ENCODE data around the gene MALRD1.

Gene MALRD1

DNA sequence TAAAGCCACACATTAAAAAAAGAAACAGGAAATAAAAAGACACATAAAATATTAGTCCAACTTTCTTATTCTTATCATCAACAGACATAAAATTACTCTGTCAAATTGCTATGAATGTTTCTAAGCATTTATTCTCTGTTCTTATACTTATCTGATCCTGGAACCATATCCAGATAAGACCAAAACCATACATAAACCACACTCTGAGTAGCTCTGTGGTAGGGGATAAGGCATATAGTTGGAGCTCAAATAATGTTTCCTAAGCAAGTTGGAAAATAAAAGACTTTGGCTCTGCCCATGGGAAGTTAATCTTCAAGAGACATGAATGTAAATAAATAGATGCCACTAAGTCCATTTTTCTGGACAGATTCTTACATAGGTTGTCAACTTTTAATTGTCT is 664.6 kb downstream of the MALRD1 start:
- no peak overlapping the region for H3K4me3 ChIP-seq (replicated peaks in 1 of 2; ENCODE audit: low read depth in 2 of 2, low read length in 2 of 2)

DNA sequence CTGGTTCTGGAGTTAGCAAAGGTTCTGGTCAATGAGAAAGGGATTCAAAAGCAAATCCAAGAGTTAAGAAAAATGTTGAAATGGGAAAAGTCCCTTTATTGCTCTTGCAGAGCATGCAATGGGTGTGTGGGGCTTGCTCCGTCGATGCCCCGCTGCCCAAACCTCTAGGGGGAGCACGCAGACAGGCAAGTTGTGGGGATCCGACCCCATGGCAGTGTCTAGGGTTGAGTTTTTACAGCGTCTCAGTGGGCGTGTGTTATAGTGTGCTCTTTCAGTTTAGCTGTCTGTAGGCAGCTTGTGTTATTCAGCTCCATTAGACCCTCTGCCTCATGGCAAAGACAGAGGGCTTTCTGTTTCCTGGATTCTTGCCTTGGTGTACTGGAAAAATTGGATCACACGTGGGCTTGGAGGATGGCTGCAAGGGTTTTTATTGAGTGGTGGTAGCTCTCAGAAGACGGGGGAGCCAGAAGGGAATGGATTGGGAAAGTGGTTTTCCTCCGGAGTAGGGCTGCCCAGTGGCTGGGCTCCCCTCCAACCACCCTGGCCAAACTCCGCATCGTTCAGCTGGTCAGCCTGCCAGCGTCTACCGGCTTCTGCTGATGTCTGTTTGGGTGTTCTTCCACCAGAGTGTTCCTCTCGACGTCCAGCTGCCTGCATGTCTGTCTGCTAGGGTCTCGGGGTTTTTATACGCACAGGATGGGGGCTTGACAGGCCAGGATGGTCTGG is 665.4 kb downstream of the MALRD1 start:
- TF ChIP-seq, protein P1, sequence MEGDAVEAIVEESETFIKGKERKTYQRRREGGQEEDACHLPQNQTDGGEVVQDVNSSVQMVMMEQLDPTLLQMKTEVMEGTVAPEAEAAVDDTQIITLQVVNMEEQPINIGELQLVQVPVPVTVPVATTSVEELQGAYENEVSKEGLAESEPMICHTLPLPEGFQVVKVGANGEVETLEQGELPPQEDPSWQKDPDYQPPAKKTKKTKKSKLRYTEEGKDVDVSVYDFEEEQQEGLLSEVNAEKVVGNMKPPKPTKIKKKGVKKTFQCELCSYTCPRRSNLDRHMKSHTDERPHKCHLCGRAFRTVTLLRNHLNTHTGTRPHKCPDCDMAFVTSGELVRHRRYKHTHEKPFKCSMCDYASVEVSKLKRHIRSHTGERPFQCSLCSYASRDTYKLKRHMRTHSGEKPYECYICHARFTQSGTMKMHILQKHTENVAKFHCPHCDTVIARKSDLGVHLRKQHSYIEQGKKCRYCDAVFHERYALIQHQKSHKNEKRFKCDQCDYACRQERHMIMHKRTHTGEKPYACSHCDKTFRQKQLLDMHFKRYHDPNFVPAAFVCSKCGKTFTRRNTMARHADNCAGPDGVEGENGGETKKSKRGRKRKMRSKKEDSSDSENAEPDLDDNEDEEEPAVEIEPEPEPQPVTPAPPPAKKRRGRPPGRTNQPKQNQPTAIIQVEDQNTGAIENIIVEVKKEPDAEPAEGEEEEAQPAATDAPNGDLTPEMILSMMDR (IDR thresholded peaks at IDR 0.05; ENCODE audit: low read depth, low read length), result no peak
- no peak overlapping the region for H3K4me3 ChIP-seq (replicated peaks in 1 of 2; ENCODE audit: low read depth in 2 of 2, low read length in 2 of 2)
- DNase-seq (ENCODE audit: low read depth in 2 of 2), result peak in 1 of 2 donors; percentile 11

More for the DNA sequence above, 664.6 kb downstream of the MALRD1 start:
- TF ChIP-seq, protein P1 (IDR thresholded peaks at IDR 0.05; ENCODE audit: low read depth, low read length), result no peak
- peak in 1 of 2 donors; percentile 9 for DNase-seq (ENCODE audit: low read depth in 2 of 2)

DNA sequence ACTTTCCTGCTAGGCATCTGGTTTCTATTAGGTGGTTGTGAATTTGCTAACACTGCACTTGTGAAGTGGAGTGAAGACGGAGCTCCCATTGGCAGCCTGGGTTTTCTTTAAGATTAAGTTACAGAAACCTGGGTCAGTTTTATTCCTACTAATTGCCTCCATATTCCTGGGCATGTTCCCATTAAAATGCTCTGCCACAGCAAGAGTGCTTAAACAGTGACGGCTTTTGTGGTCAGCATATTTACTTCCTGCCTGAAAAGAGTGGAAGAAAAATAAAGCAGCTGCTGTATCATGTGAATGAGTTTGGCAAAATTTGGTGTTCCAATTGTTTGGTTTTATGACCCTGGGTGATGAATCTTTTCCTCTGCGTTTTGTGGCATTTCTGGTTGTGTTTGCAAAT is 670.7 kb downstream of the MALRD1 start:
- H3K4me3 ChIP-seq (replicated peaks in 1 of 2; ENCODE audit: low read depth in 2 of 2, low read length in 2 of 2), result no peak overlapping the region
- TF ChIP-seq, protein P1 (IDR thresholded peaks at IDR 0.05; ENCODE audit: low read depth, low read length), result no peak
- peak; percentile 65 to 76 for DNase-seq (ENCODE audit: low read depth in 2 of 2)

DNA sequence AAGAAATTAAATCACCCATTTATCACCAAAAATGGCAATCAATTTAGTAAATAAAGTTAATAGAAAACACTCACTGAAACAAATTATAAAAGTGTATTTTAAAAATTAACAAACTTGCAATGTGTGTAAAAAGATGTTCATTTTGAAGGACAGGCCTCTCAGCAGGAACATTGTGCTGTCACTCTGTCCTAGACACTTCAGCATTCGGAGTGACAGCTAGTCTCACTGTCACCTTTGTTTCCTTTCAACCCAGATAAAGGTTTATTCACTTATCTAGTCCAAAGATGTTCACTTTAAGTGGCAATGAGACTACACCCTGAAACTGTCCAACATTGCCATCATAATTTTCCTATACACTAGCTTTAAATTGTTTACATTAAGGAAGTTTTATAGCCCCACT is 675.7 kb downstream of the MALRD1 start:
- DNase-seq (ENCODE audit: low read depth in 2 of 2), result no peak
- TF ChIP-seq, protein P1 (IDR thresholded peaks at IDR 0.05; ENCODE audit: low read depth, low read length), result no peak
- no peak overlapping the region for H3K4me3 ChIP-seq (replicated peaks in 1 of 2; ENCODE audit: low read depth in 2 of 2, low read length in 2 of 2)

DNA sequence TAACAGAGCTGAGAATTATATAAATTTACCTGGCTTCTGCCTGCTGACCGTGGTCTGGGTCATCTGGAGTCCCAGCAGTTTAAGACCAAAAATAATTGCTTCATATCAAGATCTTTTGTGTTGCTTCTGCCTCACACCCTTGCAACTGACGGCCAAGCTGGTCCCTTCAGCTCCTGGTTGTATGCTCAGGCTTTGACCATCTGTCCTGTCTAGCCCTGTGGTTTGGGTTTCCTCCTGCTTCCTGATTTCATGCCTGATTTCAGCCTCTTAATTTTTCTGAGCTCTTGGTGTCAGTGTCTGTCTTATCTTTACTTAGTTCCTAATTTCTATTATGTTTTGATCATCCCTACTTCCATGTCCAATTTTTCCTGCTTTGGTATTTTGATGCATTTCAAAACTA is 679.8 kb downstream of the MALRD1 start:
- TF ChIP-seq, protein P1 (IDR thresholded peaks at IDR 0.05; ENCODE audit: low read depth, low read length), result no peak
- no peak for DNase-seq (ENCODE audit: low read depth in 2 of 2)
- H3K4me3 ChIP-seq (replicated peaks in 1 of 2; ENCODE audit: low read depth in 2 of 2, low read length in 2 of 2), result no peak overlapping the region

DNA sequence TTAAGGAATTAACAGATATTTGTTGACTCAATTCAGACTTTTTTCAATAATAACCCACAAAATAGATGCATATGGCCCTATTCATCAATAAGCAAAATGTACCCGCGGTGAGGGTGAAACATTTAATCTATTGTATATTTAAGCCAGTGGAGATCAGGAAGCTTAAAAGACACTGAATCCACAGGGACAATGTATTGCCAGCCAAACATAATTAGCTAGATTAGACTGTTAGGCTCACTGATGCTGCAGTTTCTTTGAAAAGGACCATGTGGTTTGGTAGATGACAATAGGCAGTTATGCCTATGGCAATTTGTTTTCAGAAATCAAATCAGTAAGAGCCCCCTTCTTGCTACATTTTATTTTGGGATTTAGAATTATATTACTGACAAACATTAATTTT is 680.4 kb downstream of the MALRD1 start:
- DNase-seq (ENCODE audit: low read depth in 2 of 2), result no peak
- TF ChIP-seq, protein P1 (IDR thresholded peaks at IDR 0.05; ENCODE audit: low read depth, low read length), result no peak
- H3K4me3 ChIP-seq (replicated peaks in 1 of 2; ENCODE audit: low read depth in 2 of 2, low read length in 2 of 2), result no peak overlapping the region
